Fibroblast of upper back skin (primary cell): ENCODE results near the gene AIFM1.

Experiments
- DNase-seq: peaks from one replicate; pipeline ENCODE4 v3.0.0-alpha.2; 2013

AIFM1 gene

GRCh38 chrX:130167040-130167439 lies 1.4 kb upstream of the AIFM1 start:
- no peak for DNase-seq

DNA sequence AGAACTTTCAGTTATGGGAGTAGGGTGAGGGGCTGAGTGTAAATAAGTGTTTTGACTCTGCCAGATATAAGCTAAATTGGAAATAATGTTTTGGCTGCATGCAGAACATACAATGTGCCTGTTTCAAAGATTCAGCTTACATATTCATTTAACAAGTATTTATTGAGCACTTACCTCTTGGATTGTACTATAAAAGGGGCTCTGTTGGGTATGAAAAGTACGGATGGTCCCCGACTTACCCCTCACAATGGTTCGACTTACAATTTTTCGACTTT lies 799 bp upstream of the AIFM1 start:
- DNase-seq: no peak

- no peak for DNase-seq
Measured at GRCh38 chrX:130165181-130165702, 399 bp downstream of the AIFM1 start.

GRCh38 chrX:130163398-130163797 lies 2.2 kb downstream of the AIFM1 start:
- DNase-seq: no peak

DNA sequence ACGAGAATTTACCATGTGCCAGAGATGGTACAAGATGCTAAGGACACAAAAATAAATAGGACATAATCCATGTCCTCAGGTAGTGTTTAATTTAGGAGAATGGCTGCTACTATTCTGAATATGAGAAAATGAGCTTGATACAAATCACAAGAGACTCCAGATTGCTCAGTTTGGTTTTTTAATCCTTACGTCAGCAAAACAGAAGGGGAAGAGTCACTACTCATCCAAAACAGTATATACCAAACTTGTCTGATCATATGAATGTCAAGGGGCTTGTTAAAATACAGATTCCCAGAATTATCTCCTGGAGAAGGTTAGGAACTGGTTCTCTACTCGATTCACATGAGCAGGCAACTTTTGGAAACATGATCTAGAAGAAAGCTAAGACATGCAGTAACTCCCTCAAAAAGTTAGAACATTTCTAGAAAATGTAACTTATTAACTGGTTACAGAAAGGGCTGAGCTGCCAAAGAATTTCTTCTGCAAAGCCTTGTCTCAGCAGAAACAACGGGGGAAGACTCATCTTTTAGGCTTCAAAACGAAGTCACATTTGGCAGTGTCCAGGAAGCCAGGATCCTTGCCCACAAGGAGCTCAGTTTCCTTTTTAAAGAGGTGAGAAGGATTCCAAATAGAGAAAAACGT lies 3.4 kb downstream of the AIFM1 start:
- no peak for DNase-seq

DNA sequence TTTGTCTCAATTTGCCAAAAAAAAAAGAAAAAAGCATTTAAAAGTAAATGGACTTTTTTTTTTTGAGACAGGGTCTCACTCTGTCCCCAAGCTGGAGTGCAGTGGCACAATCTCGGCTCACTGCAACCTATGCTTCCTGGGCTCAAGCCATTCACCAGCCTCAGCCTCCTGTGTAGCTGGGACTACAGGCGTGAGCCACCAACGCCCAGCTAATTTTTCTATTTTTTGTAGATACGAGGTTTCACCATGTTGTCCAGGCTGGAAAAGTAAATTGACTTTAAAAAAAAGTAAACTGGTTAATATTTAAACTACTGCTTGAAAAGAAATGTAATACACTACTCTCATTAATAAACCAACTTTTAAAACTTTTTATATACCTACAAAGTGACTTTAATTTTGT lies 5.9 kb downstream of the AIFM1 start:
- DNase-seq: no peak

DNA sequence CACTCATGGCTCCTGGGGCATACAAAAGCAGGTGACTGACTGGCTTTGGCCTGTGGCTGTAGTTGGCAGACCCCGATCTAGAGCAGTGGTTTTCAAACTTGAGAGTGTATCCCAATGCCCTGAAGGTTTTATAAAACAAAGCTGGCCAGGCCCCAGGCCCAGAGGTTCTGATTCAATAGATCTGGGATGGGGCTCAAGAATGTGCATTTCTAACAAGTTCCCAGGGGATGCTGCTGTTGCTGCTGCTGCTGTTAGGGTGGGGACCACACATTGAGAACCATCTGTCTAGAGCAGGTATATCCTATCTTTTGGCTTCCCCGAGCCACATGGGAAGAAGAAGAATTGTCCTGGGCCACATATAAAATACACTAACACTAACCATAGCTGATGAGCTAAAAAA lies 7.3 kb downstream of the AIFM1 start:
- DNase-seq: no peak

GRCh38 chrX:130155564-130155963 lies 10.1 kb downstream of the AIFM1 start:
- no peak for DNase-seq

DNA sequence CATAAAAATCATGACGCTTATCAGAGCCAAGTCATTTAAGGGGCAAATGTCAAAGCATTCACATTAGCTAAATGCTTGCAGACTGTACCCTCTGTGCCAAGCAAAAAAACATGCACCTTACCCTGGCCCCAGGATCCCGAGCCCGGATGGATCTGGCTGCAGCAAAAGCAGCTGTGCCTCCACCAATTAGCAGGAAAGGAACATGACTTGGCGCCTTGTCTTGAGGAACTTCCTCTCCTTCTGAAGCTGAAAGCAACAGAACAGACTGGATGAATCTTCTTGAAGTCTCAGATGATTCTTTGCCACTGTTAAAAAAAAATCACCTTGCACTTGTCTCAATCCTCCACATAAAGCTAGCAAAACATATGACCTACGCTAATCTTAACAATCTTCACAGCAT lies 18.0 kb downstream of the AIFM1 start:
- no peak for DNase-seq

- no peak for DNase-seq
Measured at GRCh38 chrX:130145123-130145522, 20.5 kb downstream of the AIFM1 start.

DNA sequence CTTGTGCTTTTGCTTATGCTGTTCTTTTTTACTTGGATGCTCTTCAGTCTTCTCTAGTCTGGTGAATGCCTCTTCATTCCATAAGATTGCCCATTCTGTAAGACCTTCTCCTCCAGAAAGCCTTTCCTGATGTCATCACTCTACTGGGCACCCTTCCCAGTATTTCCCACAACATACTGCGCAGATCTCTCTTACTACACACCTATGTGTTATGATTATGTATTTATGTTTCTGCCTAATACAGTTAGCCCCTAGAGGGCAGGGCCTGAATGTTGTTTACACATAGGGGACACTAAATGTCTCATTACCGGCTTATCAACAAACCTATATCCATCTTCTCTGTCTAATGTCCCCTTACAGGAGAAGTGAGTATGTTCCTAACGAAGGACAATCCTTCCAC lies 21.1 kb downstream of the AIFM1 start:
- peak; percentile 54 for DNase-seq

DNA sequence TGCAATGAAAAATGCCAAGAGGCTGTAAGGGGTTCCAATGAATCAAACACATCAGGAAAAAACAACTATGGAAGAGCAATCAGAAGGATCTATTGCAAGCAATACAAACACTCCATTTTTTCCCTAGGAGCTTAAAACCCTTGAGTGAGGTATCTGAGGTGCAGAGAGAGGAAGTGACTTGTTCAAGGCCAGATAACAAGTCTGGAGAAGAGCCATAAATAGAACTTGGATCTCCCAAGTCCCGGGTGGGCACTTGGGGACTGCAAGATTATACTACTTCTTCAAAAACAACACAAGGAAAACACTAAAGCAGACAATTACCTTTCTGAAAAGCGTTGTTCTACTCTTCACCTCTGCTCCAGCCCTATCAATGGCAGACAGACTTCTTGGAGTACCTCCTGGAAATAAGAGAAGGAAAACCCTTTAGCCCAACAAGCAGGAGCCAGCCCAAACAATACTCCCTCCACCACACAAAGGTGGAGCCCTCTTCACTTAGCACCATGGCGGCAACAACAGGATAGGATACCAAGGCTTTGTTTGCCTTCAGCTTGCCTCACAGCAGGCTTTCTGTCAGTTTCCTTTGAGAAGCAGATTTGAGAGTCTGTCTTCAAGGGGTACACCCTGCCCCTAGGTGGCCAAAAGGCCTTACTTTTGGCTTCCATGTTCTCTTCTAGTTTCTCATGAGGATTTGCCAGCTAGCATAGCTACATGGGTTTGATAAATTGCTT lies 26.0 kb downstream of the AIFM1 start:
- DNase-seq: no peak

DNA sequence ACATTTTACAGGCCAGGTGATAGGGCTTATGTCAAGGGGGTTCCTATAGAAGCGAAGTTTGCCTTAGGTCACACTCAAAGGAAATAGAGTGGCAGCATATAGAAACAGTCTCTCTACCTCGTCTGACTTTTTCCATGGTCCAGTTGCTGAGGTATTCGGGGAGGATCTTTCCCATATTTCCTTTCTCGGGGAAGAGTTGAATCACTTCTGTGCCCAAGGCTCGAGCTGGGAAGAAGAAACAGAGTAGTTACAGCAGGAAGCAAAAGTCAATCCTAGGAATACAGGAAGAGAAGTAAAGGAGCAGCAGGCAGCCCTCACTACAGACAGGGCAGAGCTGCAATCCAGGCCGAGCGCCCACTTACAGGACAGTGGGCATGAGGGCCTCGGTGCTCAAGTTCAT lies 28.7 kb downstream of the AIFM1 start:
- DNase-seq: no peak

DNA sequence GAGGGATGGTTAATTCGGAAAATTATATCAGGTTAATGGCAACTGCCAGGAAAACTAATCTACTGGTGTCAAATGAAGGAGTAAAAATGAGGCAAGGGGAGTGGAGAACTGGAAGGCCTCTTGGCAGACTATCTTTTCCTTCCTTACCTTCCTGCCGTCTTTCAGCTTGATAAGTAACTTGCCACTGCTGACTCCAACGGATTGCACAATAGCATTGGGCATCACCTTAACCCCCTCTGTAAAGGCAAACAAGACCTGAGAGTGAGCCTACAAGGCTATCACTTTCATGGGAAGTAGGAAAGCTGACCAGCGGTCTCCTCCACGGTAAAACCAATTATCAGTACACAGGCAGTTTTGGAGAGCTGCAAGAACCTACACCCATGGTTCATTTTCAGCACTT lies 29.1 kb downstream of the AIFM1 start:
- no peak for DNase-seq

DNA sequence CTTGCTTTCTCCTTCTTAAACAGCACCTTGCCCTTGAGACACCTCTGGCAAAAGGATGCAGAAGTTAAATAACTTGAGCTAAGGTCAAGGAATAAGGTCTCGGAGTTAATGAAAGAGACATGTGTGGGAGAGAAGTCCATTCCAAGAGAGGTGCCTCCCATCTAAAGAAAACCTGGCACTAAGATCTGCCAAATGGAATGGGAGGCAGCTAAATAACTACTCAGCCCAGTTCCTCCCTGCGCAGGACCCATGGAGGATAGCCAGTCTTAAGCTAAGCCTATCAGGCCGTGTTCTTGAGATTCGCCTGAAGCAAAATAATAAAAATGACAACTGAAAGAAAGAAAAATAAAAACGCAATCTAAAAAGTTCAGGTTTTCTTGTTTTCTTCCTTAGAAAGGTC lies 34.7 kb downstream of the AIFM1 start:
- DNase-seq: no peak

GRCh38 chrX:130125091-130125874 lies 40.4 kb downstream of the AIFM1 start:
- DNase-seq: no peak

- no peak for DNase-seq
Measured at GRCh38 chrX:130124577-130124976, 41.1 kb downstream of the AIFM1 start.

DNA sequence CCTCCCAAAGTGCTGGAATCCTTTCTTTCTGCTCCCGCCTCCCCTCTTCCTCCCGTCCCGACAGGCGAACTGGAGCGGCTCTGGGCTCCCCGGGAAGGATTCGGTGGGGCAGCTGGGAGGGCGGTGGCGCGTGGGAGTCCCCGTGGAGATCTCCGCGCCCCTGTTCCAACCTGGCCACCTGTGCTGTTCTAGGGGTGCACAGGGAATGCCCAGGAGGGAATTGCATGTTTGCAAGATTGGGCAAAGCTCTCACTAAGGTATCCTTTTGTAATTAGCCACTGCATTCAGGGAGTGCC lies 44.2 kb downstream of the AIFM1 start:
- DNase-seq: no peak

DNA sequence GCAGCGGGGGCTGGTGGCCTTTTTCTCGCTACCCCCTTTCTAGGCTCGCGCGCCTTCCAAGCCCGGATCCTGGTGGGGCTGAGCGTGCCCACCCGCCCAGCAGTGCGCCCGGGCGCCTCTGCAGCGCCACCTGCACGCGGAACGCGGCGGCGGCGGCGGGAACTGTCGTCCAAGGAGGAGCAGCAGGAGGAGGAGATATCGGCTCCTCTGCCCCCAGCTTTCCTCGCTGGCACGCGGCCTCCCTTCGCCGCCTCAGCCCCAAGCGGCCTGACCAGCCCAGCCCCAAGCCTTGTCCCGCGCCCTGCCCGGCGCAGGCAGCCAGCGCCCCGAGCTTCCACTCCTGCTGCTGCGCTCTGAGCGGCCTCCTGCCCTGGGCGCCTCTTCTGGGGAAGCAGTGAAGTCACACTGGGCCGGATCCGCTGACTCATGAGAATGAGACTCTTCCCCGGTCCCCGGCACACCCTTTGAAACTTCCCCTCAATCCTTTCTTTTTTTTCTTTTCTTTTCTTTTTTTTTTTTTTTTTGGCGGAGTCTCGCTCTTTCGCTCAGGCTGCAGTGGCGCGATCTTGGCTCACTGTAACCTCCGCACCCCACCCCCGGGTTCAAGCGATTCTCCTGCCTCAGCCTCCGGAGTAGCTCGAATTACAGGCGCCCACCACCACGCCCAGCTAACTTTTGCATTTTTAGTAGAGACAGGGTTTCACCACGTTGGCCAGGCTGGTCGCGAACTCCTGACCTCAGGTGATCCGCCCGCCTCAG lies 44.7 kb downstream of the AIFM1 start:
- peak; percentile 78 for DNase-seq

- DNase-seq: peak; percentile 20
Measured at GRCh38 chrX:130120321-130120731, 45.3 kb downstream of the AIFM1 start.

GRCh38 chrX:130119312-130119898 lies 46.2 kb downstream of the AIFM1 start:
- DNase-seq: no peak

DNA sequence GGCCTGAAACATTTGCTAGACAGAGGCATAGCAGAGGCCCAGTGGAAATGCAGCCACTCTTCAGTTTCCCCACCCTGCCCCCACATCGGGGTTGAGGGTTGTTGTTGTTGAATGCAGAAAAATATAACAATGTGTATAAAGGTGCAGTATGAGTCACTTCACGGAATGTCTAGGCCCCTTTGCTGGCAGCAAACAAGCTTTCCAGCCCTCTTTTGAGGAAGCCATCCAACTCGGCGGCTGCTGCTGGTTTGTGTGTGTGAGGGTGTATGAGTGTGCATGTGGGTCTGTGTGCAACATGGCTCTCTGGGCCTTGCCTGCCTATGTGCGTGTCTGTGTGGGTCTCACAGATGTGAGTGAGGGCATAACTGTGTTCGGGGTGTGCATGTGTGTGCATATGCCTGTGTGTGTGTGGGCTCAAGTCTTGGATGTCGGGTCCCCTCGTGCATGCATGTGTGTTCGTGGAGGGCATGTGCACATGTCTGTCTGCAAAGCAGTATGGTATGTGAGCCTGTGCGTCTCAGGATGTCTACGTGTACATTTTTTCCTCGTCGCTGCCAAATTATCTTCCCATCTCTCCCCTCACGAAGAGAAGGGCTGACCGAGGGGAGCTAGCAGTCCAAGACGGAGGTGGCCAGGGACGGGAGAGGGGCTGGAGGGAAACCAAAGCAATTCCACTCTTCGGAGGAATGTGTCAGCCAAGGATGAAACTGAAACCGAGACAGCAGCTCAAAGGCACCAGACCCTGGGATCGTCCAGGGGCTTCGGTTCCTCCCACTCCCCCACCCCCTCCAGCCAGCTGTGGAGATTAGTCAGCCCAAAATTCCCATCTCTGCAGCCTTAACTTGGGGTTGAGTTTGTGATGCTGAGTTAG lies 47.0 kb downstream of the AIFM1 start:
- peak; percentile 86 for DNase-seq
